ENCODE data around the gene RAPGEF1.

GRCh38 chr9:131733541-131734061 is 6.3 kb downstream of the RAPGEF1 start:
- no peak for TF ChIP-seq CTCF (IDR thresholded peaks at IDR 0.05)
- no peak for TF ChIP-seq ZFX (IDR thresholded peaks at IDR 0.05; ENCODE audit: borderline replicate concordance)

All from 22Rv1 (cell line).